BE2C (cell line): ENCODE results near the gene RADIL.

ENCODE experiments used
- DNase-seq: peaks from one replicate; pipeline ENCODE4 v3.0.0-alpha.2; 2020
- H3K27me3 ChIP-seq: fragments of 250-450 bp; sonication (Bioruptor Pico); 2 replicates; pipeline ENCODE4 v1.5.1; 2020; ENCODE audit warnings: mild to moderate bottlenecking
- H3K36me3 ChIP-seq: fragments of 250-450 bp; sonication (Bioruptor Pico); 2 replicates; pipeline ENCODE4 v1.5.1; 2020; ENCODE audit warnings: mild to moderate bottlenecking
- H3K4me1 ChIP-seq: fragments of 250-450 bp; sonication (Bioruptor Pico); 2 replicates; pipeline ENCODE4 v1.5.1; 2020
- H3K4me3 ChIP-seq: 2 replicates; pipeline ENCODE4 v1.5.1; 2011; ENCODE audit warnings: low read depth, low read length
- H3K9me3 ChIP-seq: fragments of 250-450 bp; sonication (Bioruptor Pico); 2 replicates; pipeline ENCODE4 v1.5.1; 2020
- CTCF ChIP-seq: IDR thresholded peaks from 2 replicates; pipeline ENCODE4 v1.5.1; 2012; ENCODE audit warnings: mild to moderate bottlenecking, low read depth, low read length

The RADIL gene

GRCh38 chr7:4774007-4774406 lies 109.5 kb downstream of the RADIL start:
- Histone ChIP-seq H3K9me3 (no peaks in the 10 kb centered on the region), H3K36me3 (peaks cover 2% of the 10 kb centered on the region; the same call in 1 of the 2 replicates), H3K27me3 (no peaks in the 10 kb centered on the region), H3K4me1 (no peaks in the 10 kb centered on the region), H3K4me3 (no peak overlapping the region)
- DNase-seq, result no peak
- no peak for TF ChIP-seq CTCF

GRCh38 chr7:4772306-4772705 lies 111.2 kb downstream of the RADIL start:
- no peak for DNase-seq
- no peak for TF ChIP-seq CTCF
- peaks cover 11% of the 10 kb centered on the region for H3K36me3 ChIP-seq

GRCh38 chr7:4771737-4772136 lies 111.8 kb downstream of the RADIL start:
- Histone ChIP-seq H3K27me3 (no peaks in the 10 kb centered on the region), H3K4me1 (no peaks in the 10 kb centered on the region), H3K9me3 (no peaks in the 10 kb centered on the region), H3K36me3 (peaks cover 14% of the 10 kb centered on the region), H3K4me3 (no peak overlapping the region)
- TF ChIP-seq CTCF, result no peak
- no peak for DNase-seq

More at GRCh38 chr7:4772306-4772705, 111.2 kb downstream of the RADIL start:
- Histone ChIP-seq H3K4me3 (no peak overlapping the region), H3K4me1 (no peaks in the 10 kb centered on the region), H3K27me3 (no peaks in the 10 kb centered on the region), H3K9me3 (no peaks in the 10 kb centered on the region)

GRCh38 chr7:4770886-4771285 lies 112.6 kb downstream of the RADIL start:
- H3K9me3 ChIP-seq, result no peaks in the 10 kb centered on the region
- no peak for TF ChIP-seq CTCF

GRCh38 chr7:4769761-4770160 lies 113.8 kb downstream of the RADIL start:
- no peaks in the 10 kb centered on the region for H3K9me3 ChIP-seq
- H3K36me3 ChIP-seq, result peaks cover 23% of the 10 kb centered on the region
- TF ChIP-seq CTCF, result no peak
- DNase-seq, result no peak
- no peaks in the 10 kb centered on the region for H3K4me1 ChIP-seq
- no peak overlapping the region for H3K4me3 ChIP-seq
- H3K27me3 ChIP-seq, result no peaks in the 10 kb centered on the region

More at GRCh38 chr7:4770886-4771285, 112.6 kb downstream of the RADIL start:
- H3K27me3 ChIP-seq, result no peaks in the 10 kb centered on the region
- no peaks in the 10 kb centered on the region for H3K4me1 ChIP-seq
- H3K4me3 ChIP-seq, result no peak overlapping the region
- H3K36me3 ChIP-seq, result peaks cover 20% of the 10 kb centered on the region
- DNase-seq, result no peak

GRCh38 chr7:4768597-4769569 lies 114.6 kb downstream of the RADIL start:
- no peaks in the 10 kb centered on the region for H3K9me3 ChIP-seq
- H3K27me3 ChIP-seq, result no peaks in the 10 kb centered on the region
- H3K4me3 ChIP-seq, result no peak overlapping the region
- TF ChIP-seq CTCF, result no peak
- H3K36me3 ChIP-seq, result peaks cover 27% of the 10 kb centered on the region
- no peaks in the 10 kb centered on the region for H3K4me1 ChIP-seq
- DNase-seq, result no peak
